ENCODE measurements around the gene GPR155. TPM values are rescaled to one million over a fixed set of nuclear protein-coding genes. Genes with fewer than 3 reads are reported as not detected.
"Not testable (repeated sequence)": the region's sequence is repeated elsewhere in the genome, so short reads cannot be mapped to it uniquely, and the experiment has no call there.

Gene GPR155
- polyA plus RNA-seq, 3 donors: 3.4 to 7.6 (median 7.0) TPM

- H3K27ac Mint-ChIP-seq: no peak overlapping the region
- H3K79me2 ChIP-seq (ENCODE audit: insufficient read depth, low read length): no peaks in the 10 kb centered on the region
- peaks cover 0 to 3% (median 0%) of the 10 kb centered on the region in 7 donors for H3K9me3 Mint-ChIP-seq
- H3K4me3 Mint-ChIP-seq: no peak overlapping the region
- no peak overlapping the region for H2AFZ ChIP-seq (ENCODE audit: insufficient read depth, low read depth, low read length, poor library complexity, severe bottlenecking)
- H3K9me3 ChIP-seq (replicated peaks in 1 of 2; ENCODE audit: control insufficient read depth in 1 of 2, insufficient read depth in 1 of 2, low read length in 2 of 2): no peaks in the 10 kb centered on the region
- WGBS (ENCODE audit: insufficient coverage): no CpG with 5 or more reads among the region's 3 CpGs
- DNase-seq: no peak
- H3K27ac ChIP-seq (ENCODE audit: low read depth in 1 of 2, low read length in 2 of 2): no peak overlapping the region
- H3K4me1 ChIP-seq (ENCODE audit: control insufficient read depth in 1 of 2, insufficient read depth in 2 of 2, low read length in 2 of 2): peaks cover 25 to 31% of the 10 kb centered on the region in 2 donors
- TF ChIP-seq CTCF (IDR thresholded peaks at IDR 0.05): no peak
- H3K36me3 Mint-ChIP-seq: peaks cover 0 to 2% of the 10 kb centered on the region in 2 donors
- H3K27me3 ChIP-seq (ENCODE audit: control insufficient read depth in 2 of 2, insufficient read depth in 2 of 2, low read length in 2 of 2): no peaks in the 10 kb centered on the region
- no peak overlapping the region for H3K4me2 ChIP-seq (replicated peaks; ENCODE audit: extremely low read depth, low read length, poor library complexity, severe bottlenecking)
- H3K9ac ChIP-seq (ENCODE audit: insufficient read depth, low read length, poor library complexity, severe bottlenecking): no peak overlapping the region
- H3K27me3 Mint-ChIP-seq (ENCODE audit: low read depth in 3 of 3): peaks cover 2 to 13% (median 11%) of the 10 kb centered on the region in 3 donors
- no peaks in the 10 kb centered on the region for H4K20me1 ChIP-seq (ENCODE audit: insufficient read depth, low read length)
- peaks cover 40% of the 10 kb centered on the region for H3K4me1 Mint-ChIP-seq
- H3K36me3 ChIP-seq (replicated peaks in 1 of 2; ENCODE audit: control insufficient read depth in 1 of 2, insufficient read depth in 2 of 2, low read length in 2 of 2): no peaks in the 10 kb centered on the region
- H3K4me3 ChIP-seq (replicated peaks in 1 of 3; ENCODE audit: low read depth in 2 of 3, low read length in 3 of 3): no peak overlapping the region
- intact Hi-C loops (cut with micrococcal nuclease): no loop called here
Measured at GRCh38 chr2:174490051-174490450, 3.2 kb upstream of the GPR155 start.

- not testable (repeated sequence) for H3K27me3 ChIP-seq (ENCODE audit: control insufficient read depth in 2 of 2, insufficient read depth in 2 of 2, low read length in 2 of 2); DNase-seq; H3K9me3 Mint-ChIP-seq; H3K4me3 ChIP-seq (replicated peaks in 1 of 3; ENCODE audit: low read depth in 2 of 3, low read length in 3 of 3); H3K9me3 ChIP-seq (replicated peaks in 1 of 2; ENCODE audit: control insufficient read depth in 1 of 2, insufficient read depth in 1 of 2, low read length in 2 of 2); H3K9ac ChIP-seq (ENCODE audit: insufficient read depth, low read length, poor library complexity, severe bottlenecking); H3K4me2 ChIP-seq (replicated peaks; ENCODE audit: extremely low read depth, low read length, poor library complexity, severe bottlenecking); H3K4me3 Mint-ChIP-seq; H2AFZ ChIP-seq (ENCODE audit: insufficient read depth, low read depth, low read length, poor library complexity, severe bottlenecking); H3K79me2 ChIP-seq (ENCODE audit: insufficient read depth, low read length); H3K36me3 ChIP-seq (replicated peaks in 1 of 2; ENCODE audit: control insufficient read depth in 1 of 2, insufficient read depth in 2 of 2, low read length in 2 of 2); H3K27ac ChIP-seq (ENCODE audit: low read depth in 1 of 2, low read length in 2 of 2); H4K20me1 ChIP-seq (ENCODE audit: insufficient read depth, low read length); H3K36me3 Mint-ChIP-seq
- peaks cover 25 to 31% of the 10 kb centered on the region in 2 donors for H3K4me1 ChIP-seq (ENCODE audit: control insufficient read depth in 1 of 2, insufficient read depth in 2 of 2, low read length in 2 of 2)
- WGBS (ENCODE audit: insufficient coverage): 100% methylated on average over 1 of the region's 10 CpGs
- Mint-ChIP-seq H3K4me1 (peaks cover 45% of the 10 kb centered on the region), H3K27ac (peak overlapping the region in 1 of 7 donors; percentile 65), H3K27me3 (ENCODE audit: low read depth in 3 of 3) (peaks cover 3 to 17% (median 11%) of the 10 kb centered on the region in 3 donors)
- intact Hi-C loops (cut with micrococcal nuclease): loop anchor here (5.0 to 10.0 kb wide), 2 partner anchors 33 to 195 kb away; no protein-coding TSS in a partner anchor
Measured at GRCh38 chr2:174489520-174489919, 2.7 kb upstream of the GPR155 start.
